ENCODE data around the gene S1PR5.
"Not testable (repeated sequence)": the region's sequence is repeated elsewhere in the genome, so short reads cannot be mapped to it uniquely, and the experiment has no call there.

S1PR5 gene

GRCh38 chr19:10557603-10558197 lies 40.5 kb upstream of the S1PR5 start:
- no peaks in the 10 kb centered on the region for H3K9me3 ChIP-seq (replicated peaks in 1 of 11)
- H3K27ac ChIP-seq: peak overlapping the region in 4 of 11 experiments; percentile 2 to 95 (median 16); a peak in 4 of 22 replicates
- peak overlapping the region in 2 of 11 experiments; percentile 11 to 32; a peak in 3 of 22 replicates for H3K9ac ChIP-seq
- H3K36me3 ChIP-seq: peaks cover 80 to 100% (median 94%) of the 10 kb centered on the region in 11 experiments
- H3K27me3 ChIP-seq: no peaks in the 10 kb centered on the region
- H3K4me2 ChIP-seq: no peak overlapping the region
- H3K4me3 ChIP-seq: no peak overlapping the region
- H3K4me1 ChIP-seq: peaks cover 39 to 57% (median 46%) of the 10 kb centered on the region in 10 experiments
- TF ChIP-seq Cebpa-rat (IDR thresholded peaks at IDR 0.05): no peak
- H4K20me1 ChIP-seq: peaks cover 0 to 92% (median 37%) of the 10 kb centered on the region in 11 experiments; a peak in 16 of 22 replicates

GRCh38 chr19:10555610-10555973 lies 38.3 kb upstream of the S1PR5 start:
- Histone ChIP-seq H3K9ac (peak overlapping the region; percentile 13 to 82 (median 63); a peak in 16 of 22 replicates), H3K36me3 (peaks cover 85 to 100% (median 94%) of the 10 kb centered on the region in 11 experiments), H3K4me2 (peak overlapping the region; percentile 69 to 94 (median 84)), H3K4me3 (no peak overlapping the region; a peak in 1 of 20 replicates), H3K4me1 (peaks cover 47 to 64% (median 56%) of the 10 kb centered on the region in 10 experiments), H3K27ac (peak overlapping the region in 8 of 11 experiments; percentile 44 to 95 (median 83); a peak in 17 of 22 replicates), H4K20me1 (peaks cover 0 to 79% (median 35%) of the 10 kb centered on the region in 11 experiments; a peak in 16 of 22 replicates), H3K27me3 (no peaks in the 10 kb centered on the region), H3K9me3 (replicated peaks in 1 of 11) (peaks cover 0 to 6% (median 0%) of the 10 kb centered on the region in 11 experiments; a peak in 3 of 22 replicates)
- no peak for TF ChIP-seq Cebpa-rat (IDR thresholded peaks at IDR 0.05)

- Histone ChIP-seq H3K4me1 (peaks cover 47 to 69% (median 56%) of the 10 kb centered on the region in 10 experiments), H4K20me1 (peaks cover 0 to 76% (median 39%) of the 10 kb centered on the region in 11 experiments; a peak in 16 of 22 replicates), H3K36me3 (peaks cover 85 to 100% (median 94%) of the 10 kb centered on the region in 11 experiments), H3K9me3 (replicated peaks in 1 of 11) (peaks cover 0 to 6% (median 0%) of the 10 kb centered on the region in 11 experiments; a peak in 3 of 22 replicates), H3K4me3 (peak overlapping the region in 5 of 10 experiments; percentile 7 to 28 (median 17); a peak in 6 of 20 replicates), H3K27ac (peak overlapping the region in 10 of 11 experiments; percentile 40 to 95 (median 80); a peak in 18 of 22 replicates), H3K4me2 (peak overlapping the region; percentile 69 to 94 (median 84)), H3K9ac (peak overlapping the region; percentile 17 to 82 (median 66); a peak in 19 of 22 replicates), H3K27me3 (no peaks in the 10 kb centered on the region)
- no peak for TF ChIP-seq Cebpa-rat (IDR thresholded peaks at IDR 0.05)
Measured at GRCh38 chr19:10554760-10555609, 37.7 kb upstream of the S1PR5 start.

DNA sequence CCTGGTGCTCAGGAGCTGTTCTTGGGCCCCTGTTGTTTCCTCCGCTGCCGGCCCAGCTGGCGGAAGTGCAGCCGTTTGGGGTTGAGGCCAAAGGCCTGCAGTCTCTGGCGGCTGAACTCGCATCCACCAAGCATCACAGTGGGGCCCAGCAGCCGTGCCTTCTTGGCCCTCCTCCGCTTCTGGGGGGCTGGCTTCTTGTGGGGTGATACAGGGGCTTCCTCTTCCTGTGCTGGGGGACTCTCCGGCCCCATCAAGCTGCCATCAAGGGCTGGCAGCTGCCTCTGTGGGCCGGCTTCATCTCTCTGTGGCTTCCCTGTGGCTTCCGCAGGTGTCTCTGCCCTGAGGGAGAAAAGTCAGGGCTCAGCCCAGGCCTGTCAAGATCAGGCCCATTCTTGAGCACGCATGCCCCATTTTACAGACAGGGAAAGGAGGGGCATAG lies 36.7 kb upstream of the S1PR5 start:
- H3K27ac ChIP-seq: peak overlapping the region in 10 of 11 experiments; percentile 40 to 95 (median 80); a peak in 20 of 22 replicates
- no peak for TF ChIP-seq Cebpa-rat (IDR thresholded peaks at IDR 0.05)
- peaks cover 47 to 74% (median 56%) of the 10 kb centered on the region in 10 experiments for H3K4me1 ChIP-seq
- H3K36me3 ChIP-seq: peaks cover 85 to 100% (median 94%) of the 10 kb centered on the region in 11 experiments
- peaks cover 0 to 6% (median 0%) of the 10 kb centered on the region in 11 experiments; a peak in 3 of 22 replicates for H3K9me3 ChIP-seq (replicated peaks in 1 of 11)
- peak overlapping the region; percentile 69 to 94 (median 84) for H3K4me2 ChIP-seq
- peaks cover 0 to 74% (median 40%) of the 10 kb centered on the region in 11 experiments; a peak in 16 of 22 replicates for H4K20me1 ChIP-seq
- peak overlapping the region; percentile 17 to 82 (median 66); a peak in 21 of 22 replicates for H3K9ac ChIP-seq
- peak overlapping the region in 5 of 10 experiments; percentile 0 to 30 (median 25); a peak in 5 of 20 replicates for H3K4me3 ChIP-seq
- no peaks in the 10 kb centered on the region for H3K27me3 ChIP-seq

- peak overlapping the region in 10 of 11 experiments; percentile 40 to 95 (median 80); a peak in 20 of 22 replicates for H3K27ac ChIP-seq
- peaks cover 47 to 74% (median 56%) of the 10 kb centered on the region in 10 experiments for H3K4me1 ChIP-seq
Measured at GRCh38 chr19:10553087-10553667, 35.9 kb upstream of the S1PR5 start.

DNA sequence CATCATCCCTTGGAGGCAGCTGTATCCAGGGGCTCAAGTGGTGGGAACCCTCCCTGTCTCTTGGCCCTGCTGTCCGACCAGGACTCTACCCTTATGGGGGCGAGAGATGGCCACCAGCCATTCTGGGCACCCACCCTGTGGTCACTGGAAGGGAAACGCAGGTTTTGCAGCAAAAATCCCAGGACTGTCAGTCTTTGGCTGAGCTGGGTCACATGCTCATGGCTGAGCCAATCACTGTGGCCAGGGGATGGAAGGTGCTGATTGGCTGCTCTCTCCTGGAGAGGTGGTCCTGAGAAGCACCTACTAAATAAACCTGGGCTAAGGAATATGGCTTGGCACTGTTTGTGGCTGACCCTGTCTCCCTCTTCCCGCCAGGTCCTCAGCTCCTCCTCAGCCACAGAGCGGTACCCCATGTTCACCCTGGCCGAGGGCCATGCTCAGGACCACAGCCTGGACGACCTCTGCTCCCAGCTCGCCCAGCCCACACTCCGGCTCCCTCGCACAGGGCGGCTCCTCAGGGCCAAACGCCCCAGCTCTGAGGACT lies 35.3 kb upstream of the S1PR5 start:
- H3K4me1 ChIP-seq: peaks cover 47 to 72% (median 55%) of the 10 kb centered on the region in 10 experiments
- H3K9me3 ChIP-seq (replicated peaks in 1 of 11): peaks cover 0 to 6% (median 0%) of the 10 kb centered on the region in 11 experiments; a peak in 3 of 22 replicates
- peak overlapping the region in 9 of 11 experiments; percentile 50 to 82 (median 69); a peak in 17 of 22 replicates for H3K9ac ChIP-seq
- no peaks in the 10 kb centered on the region for H3K27me3 ChIP-seq
- peak overlapping the region in 10 of 11 experiments; percentile 40 to 95 (median 80); a peak in 18 of 22 replicates for H3K27ac ChIP-seq
- peak overlapping the region; percentile 69 to 94 (median 84) for H3K4me2 ChIP-seq
- peaks cover 81 to 100% (median 94%) of the 10 kb centered on the region in 11 experiments for H3K36me3 ChIP-seq
- H4K20me1 ChIP-seq: peaks cover 0 to 74% (median 36%) of the 10 kb centered on the region in 11 experiments; a peak in 16 of 22 replicates
- peak overlapping the region in 7 of 10 experiments; percentile 11 to 45 (median 30); a peak in 12 of 20 replicates for H3K4me3 ChIP-seq
- TF ChIP-seq Cebpa-rat (IDR thresholded peaks at IDR 0.05): no peak

More at GRCh38 chr19:10553087-10553667, 35.9 kb upstream of the S1PR5 start:
- Histone ChIP-seq H3K9ac (peak overlapping the region; percentile 17 to 82 (median 66); a peak in 21 of 22 replicates), H3K9me3 (replicated peaks in 1 of 11) (peaks cover 0 to 6% (median 0%) of the 10 kb centered on the region in 11 experiments; a peak in 3 of 22 replicates), H4K20me1 (peaks cover 0 to 78% (median 40%) of the 10 kb centered on the region in 11 experiments; a peak in 16 of 22 replicates), H3K4me3 (peak overlapping the region in 7 of 10 experiments; percentile 11 to 45 (median 30); a peak in 11 of 20 replicates), H3K27me3 (no peaks in the 10 kb centered on the region), H3K4me2 (peak overlapping the region; percentile 69 to 94 (median 84)), H3K36me3 (peaks cover 85 to 100% (median 94%) of the 10 kb centered on the region in 11 experiments)
- TF ChIP-seq Cebpa-rat (IDR thresholded peaks at IDR 0.05): 0 out of 22 replicates have a peak, but pooled peaks of 1 of the 11 experiments have one; percentile 31

GRCh38 chr19:10551698-10552301 lies 34.6 kb upstream of the S1PR5 start:
- Histone ChIP-seq H3K9me3 (replicated peaks in 1 of 11) (peaks cover 0 to 6% (median 0%) of the 10 kb centered on the region in 11 experiments; a peak in 3 of 22 replicates), H3K27me3 (no peaks in the 10 kb centered on the region), H3K36me3 (peaks cover 81 to 100% (median 94%) of the 10 kb centered on the region in 11 experiments), H3K4me1 (peaks cover 47 to 69% (median 50%) of the 10 kb centered on the region in 10 experiments), H3K4me2 (peak overlapping the region in 9 of 11 experiments; percentile 70 to 94 (median 85); a peak in 18 of 22 replicates), H3K9ac (peak overlapping the region in 3 of 11 experiments; percentile 75 to 82 (median 78); a peak in 3 of 22 replicates), H3K4me3 (0 out of 20 replicates have a peak overlapping the region, but pooled peaks of 1 of the 10 experiments have one; percentile 11), H3K27ac (peak overlapping the region in 8 of 11 experiments; percentile 71 to 95 (median 83); a peak in 13 of 22 replicates), H4K20me1 (peaks cover 0 to 75% (median 39%) of the 10 kb centered on the region in 11 experiments; a peak in 18 of 22 replicates)
- no peak for TF ChIP-seq Cebpa-rat (IDR thresholded peaks at IDR 0.05)

- H3K4me2 ChIP-seq; H3K9ac ChIP-seq; H3K27me3 ChIP-seq; H3K4me3 ChIP-seq; H3K9me3 ChIP-seq (replicated peaks in 1 of 11): not testable (repeated sequence)
- Histone ChIP-seq H3K27ac (peak overlapping the region in 2 of 11 experiments; percentile 28 to 34; a peak in 1 of 22 replicates), H3K4me1 (peaks cover 40 to 62% (median 42%) of the 10 kb centered on the region in 10 experiments), H3K36me3 (peaks cover 84 to 99% (median 92%) of the 10 kb centered on the region in 11 experiments), H4K20me1 (peaks cover 0 to 76% (median 43%) of the 10 kb centered on the region in 11 experiments; a peak in 19 of 22 replicates)
Measured at GRCh38 chr19:10551006-10551405, 33.8 kb upstream of the S1PR5 start.

Measured in BLaER1 treated with 17β-estradiol and CSF1 and Interleukin-3, amounts not matched to agents 10 nM and 100 nM (cell line).